SK-N-MC (cell line): Measurements from ENCODE around the gene FOLR3.

Source experiments
- EZH2 ChIP-seq: fragments of 200-600 bp; sonication (generic); IDR thresholded peaks from one replicate; pipeline ENCODE4 v1.6.1; 2017; ENCODE audit warnings: antibody characterized with exemption
- FOXP2 ChIP-seq: optimal IDR thresholded peaks from 2 replicates; pipeline ENCODE3; 2011; ENCODE audit warnings: mild to moderate bottlenecking, moderate library complexity; ENCODE audit not compliant: insufficient read depth; ENCODE audit errors: extremely low read length, control extremely low read depth
- POLR2AphosphoS5 ChIP-seq: IDR thresholded peaks from 2 replicates; pipeline ENCODE4 v1.6.1; 2012; ENCODE audit warnings: mild to moderate bottlenecking, low read depth, low read length, borderline replicate concordance

GRCh38 chr11:72162891-72163492, 27.5 kb downstream of the FOLR3 start:
- no peak for TF ChIP-seq EZH2
- no peak for TF ChIP-seq POLR2AphosphoS5
- TF ChIP-seq FOXP2: no peak
